DMS 273 (cell line): ENCODE results near the gene UNC45B.
"Not testable (repeated sequence)": the region's sequence is repeated elsewhere in the genome, so short reads cannot be mapped to it uniquely, and the experiment has no call there.

Experiments used
- DNase-seq: peaks from one replicate; lab custom pipeline; 2025; ENCODE audit not compliant: unreplicated experiment; lab: John Stamatoyannopoulos, UW

UNC45B gene

GRCh38 chr17:35213412-35213940 lies 65.9 kb downstream of the UNC45B start:
- no peak for DNase-seq

DNA sequence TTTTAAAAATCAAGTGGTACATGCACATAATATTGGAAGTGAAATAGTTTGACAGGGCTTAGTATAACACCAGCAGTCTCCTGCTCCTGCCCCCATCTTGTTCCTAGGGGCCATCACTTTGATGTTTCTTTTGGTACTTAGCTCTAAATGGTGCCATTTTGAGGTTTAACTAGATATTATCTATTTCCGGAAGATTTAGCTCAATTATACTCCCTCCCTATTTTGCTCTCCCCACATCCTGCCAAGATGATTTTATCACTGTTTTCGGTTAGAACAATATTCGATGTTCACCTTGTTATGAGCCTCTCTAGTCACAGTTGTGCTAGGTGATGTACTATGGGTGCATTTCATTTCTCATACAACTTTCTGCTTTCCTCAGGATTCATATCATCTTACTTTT lies 66.6 kb downstream of the UNC45B start:
- no peak for DNase-seq

DNA sequence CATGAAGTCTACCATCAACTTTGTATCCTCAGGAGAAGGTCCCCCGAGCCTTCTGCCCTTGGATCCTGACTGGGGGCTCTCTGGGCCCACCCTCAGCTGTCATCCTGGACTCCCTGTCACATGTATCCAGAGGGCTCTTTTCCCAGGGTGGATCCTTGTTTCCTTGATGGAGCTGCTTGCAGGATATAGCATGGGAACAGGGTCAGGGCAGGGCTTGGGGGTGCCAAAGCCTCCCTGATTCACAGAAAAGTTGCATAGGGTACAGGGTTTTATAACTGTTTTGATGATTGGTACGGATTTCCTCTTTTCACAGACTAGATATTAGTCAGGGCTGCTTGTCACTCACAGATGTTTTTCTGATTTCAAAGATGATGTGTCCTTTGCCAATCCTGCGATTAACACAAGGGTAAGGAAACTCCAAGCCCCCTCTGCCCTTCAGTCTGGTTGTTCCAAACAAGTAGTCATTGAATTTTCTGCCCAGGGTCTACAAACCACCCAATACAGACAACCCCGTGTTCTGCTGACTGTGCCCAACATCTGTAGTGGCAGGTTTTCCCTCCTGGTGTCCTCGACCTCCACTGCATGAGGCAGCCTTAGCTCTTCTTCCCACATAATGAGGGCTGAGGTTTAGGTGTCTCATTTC lies 67.1 kb downstream of the UNC45B start:
- DNase-seq = no peak

DNA sequence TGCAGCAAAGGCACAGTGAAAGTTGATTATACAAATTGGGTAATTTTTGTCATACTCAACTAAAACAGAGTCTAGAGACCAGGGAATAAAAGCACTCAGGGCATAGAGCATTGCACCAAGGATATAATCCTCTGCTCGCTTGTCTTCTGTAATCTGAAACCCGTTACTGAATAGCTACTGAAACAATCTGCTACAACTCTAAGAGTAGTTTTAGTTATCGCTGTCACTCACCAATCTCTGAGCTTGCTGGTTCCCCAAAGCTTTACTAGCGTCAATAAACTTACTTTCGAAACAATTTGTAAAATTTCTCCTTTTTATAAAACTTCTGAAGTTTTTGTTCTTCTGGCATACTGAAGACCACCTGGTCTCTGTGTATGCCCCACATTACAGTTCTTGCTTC lies 69.5 kb downstream of the UNC45B start:
- DNase-seq = peak; percentile 3

GRCh38 chr17:35218915-35219314 lies 71.3 kb downstream of the UNC45B start:
- no peak for DNase-seq

GRCh38 chr17:35222452-35222851 lies 74.8 kb downstream of the UNC45B start:
- DNase-seq = no peak

DNA sequence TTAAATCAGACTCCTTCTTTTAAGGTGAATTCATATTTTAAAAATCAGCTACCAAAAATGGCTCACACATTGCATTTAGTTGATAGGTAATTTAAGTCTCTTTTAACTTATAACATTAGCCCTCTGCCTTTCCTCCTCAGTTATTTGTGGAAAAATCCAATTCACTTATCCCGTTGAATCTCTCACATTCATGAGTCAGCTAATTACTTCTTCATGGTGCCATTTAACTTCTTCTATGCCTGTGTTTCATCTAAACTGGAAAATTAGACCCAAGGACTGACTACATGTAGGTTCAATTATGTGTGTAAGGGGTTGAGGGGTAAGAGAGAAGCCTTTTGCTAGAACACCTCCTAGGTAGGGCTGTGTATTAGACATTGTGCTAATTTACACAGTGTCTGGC lies 76.8 kb downstream of the UNC45B start:
- DNase-seq = no peak

- no peak for DNase-seq
These were observed 79.9 kb downstream of the UNC45B start for GRCh38 chr17:35227546-35227945.

GRCh38 chr17:35229638-35230037 lies 82.0 kb downstream of the UNC45B start:
- no peak for DNase-seq

GRCh38 chr17:35234315-35234714 lies 86.7 kb downstream of the UNC45B start:
- not testable (repeated sequence) for DNase-seq

GRCh38 chr17:35235289-35235688 lies 87.7 kb downstream of the UNC45B start:
- no peak for DNase-seq

DNA sequence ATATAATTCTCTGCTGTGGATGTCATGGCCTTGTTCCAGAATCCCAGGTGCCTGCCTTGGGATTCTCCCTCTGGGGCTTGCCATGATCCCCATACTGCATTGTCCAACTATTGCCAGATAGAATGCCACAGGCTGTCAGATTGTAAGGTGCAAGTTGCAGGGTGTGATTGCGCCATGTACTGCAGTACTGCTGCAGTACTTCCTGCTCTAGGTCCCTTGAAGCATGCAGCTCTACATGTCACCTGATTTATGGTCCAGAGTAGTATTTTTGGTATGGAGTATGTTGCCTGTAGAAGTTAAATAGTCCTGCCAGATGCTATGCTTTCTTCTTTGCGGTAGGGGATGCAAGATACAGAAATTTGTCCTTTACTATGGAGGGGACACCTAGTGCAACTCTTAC lies 88.3 kb downstream of the UNC45B start:
- DNase-seq = no peak

DNA sequence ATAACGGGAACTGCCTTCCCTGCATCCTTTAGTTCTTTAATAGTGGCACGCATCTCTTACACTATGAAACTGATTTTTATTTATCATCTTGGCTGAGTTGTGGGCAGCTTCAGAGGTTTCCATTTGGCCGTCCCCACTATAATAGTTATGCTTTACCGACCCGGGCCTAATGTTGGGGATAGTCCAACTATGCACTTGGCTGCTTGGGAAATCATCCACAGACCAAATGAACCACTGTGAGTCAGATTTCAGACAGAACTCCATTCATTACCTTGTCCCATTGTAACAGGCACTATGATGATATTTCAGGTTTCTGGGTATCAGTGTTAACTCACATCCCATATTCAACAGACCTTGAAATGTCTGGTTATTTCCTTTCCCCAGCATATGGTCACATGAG lies 89.2 kb downstream of the UNC45B start:
- DNase-seq = no peak

- DNase-seq = no peak
These were observed 91.2 kb downstream of the UNC45B start for GRCh38 chr17:35238821-35239220.
